Left lung (tissue), 10 donors: ENCODE results near the gene KDM7A. TPM values are rescaled to one million over a fixed set of nuclear protein-coding genes. Genes with fewer than 3 reads are reported as not detected.

Experiments used
- ATAC-seq: fragments of 200-7000 bp; cut with Tn5 transposase; one replicate; pipeline ENCODE4 v1.9.1; 2020; ENCODE audit warnings: moderate library complexity
- DNase-seq, 4 donors: peaks; one replicate each; pipeline ENCODE4 v3.0.0-alpha.2; 2013 to 2020
- H3K27ac ChIP-seq, 2 donors: fragments of 200-600 bp; sonication (generic) in 1 of 2; one replicate each; pipeline versions ENCODE4 v1.5.0 to v1.8.0; 2020 to 2021
- H3K27me3 ChIP-seq, 2 donors: fragments of 200-600 bp; sonication (generic) in 1 of 2; one replicate each; pipeline versions ENCODE4 v1.5.0 to v1.8.0; 2020 to 2021
- H3K36me3 ChIP-seq, 2 donors: fragments of 200-600 bp; sonication (generic) in 1 of 2; one replicate each; pipeline versions ENCODE4 v1.5.0 to v1.8.0; 2020 to 2021
- H3K4me1 ChIP-seq, 2 donors: fragments of 200-600 bp; one replicate each; pipeline ENCODE4 v1.8.0; 2021
- H3K4me3 ChIP-seq, 2 donors: fragments of 200-600 bp; sonication (generic) in 1 of 2; one replicate each; pipeline versions ENCODE4 v1.5.0 to v1.8.0; 2020 to 2021; ENCODE audit warnings: mild to moderate bottlenecking in 1 of 2
- H3K9me3 ChIP-seq, 2 donors: fragments of 200-600 bp; sonication (generic) in 1 of 2; one replicate each; pipeline versions ENCODE4 v1.5.0 to v1.8.0; 2020 to 2021
- intact Hi-C, 2 donors: fragments of 100-400 bp; cut with DNase I; formaldehyde crosslinking; loops; one replicate each; pipeline versions ENCODE4 v1.11.2 to v1.14.2; 2022
- polyA plus RNA-seq, 6 donors: library from polyadenylated mRNA; unstranded; fragments of 120-200 nt; gene quantifications; one replicate each; pipeline ENCODE4 v1.2.1, GENCODE V29; 2013; ENCODE audit not compliant: insufficient read length in 6 of 6
- total RNA-seq, 2 donors: library from RNA; stranded (reverse); fragmentation: NEBNext Ultra II Directional; extraction: Animal tissue kit (Norgen Biotek cat#: 25700); gene quantifications; one replicate each; pipeline ENCODE4 v1.2.1, GENCODE V29; 2021
- TF ChIP-seq, protein P1 (sequence below), 2 donors: fragments of 200-600 bp; sonication (generic) in 1 of 2; IDR thresholded peaks; one replicate each; pipeline versions ENCODE4 v1.5.0 to v1.8.0; 2021; ENCODE audit warnings: antibody characterized with exemption in 2 of 2
- donor health status: DM: no; HTN: yes; CAD: no.
- donor health status: DM: no; HTN: no; CAD: no.

Gene KDM7A
- total and polyA plus RNA-seq, 8 donors = 13.2 to 20.1 (median 15.5) TPM

- Histone ChIP-seq H3K4me3 (no peak overlapping the region), H3K4me1 (no peaks in the 10 kb centered on the region), H3K9me3 (no peaks in the 10 kb centered on the region), H3K27me3 (no peaks in the 10 kb centered on the region), H3K27ac (no peak overlapping the region), H3K36me3 (no peaks in the 10 kb centered on the region)
- intact Hi-C loops = no loop called here
- ATAC-seq (peak; percentile 86), DNase-seq (peak in 1 of 4 donors; percentile 33)
- TF ChIP-seq, protein P1, sequence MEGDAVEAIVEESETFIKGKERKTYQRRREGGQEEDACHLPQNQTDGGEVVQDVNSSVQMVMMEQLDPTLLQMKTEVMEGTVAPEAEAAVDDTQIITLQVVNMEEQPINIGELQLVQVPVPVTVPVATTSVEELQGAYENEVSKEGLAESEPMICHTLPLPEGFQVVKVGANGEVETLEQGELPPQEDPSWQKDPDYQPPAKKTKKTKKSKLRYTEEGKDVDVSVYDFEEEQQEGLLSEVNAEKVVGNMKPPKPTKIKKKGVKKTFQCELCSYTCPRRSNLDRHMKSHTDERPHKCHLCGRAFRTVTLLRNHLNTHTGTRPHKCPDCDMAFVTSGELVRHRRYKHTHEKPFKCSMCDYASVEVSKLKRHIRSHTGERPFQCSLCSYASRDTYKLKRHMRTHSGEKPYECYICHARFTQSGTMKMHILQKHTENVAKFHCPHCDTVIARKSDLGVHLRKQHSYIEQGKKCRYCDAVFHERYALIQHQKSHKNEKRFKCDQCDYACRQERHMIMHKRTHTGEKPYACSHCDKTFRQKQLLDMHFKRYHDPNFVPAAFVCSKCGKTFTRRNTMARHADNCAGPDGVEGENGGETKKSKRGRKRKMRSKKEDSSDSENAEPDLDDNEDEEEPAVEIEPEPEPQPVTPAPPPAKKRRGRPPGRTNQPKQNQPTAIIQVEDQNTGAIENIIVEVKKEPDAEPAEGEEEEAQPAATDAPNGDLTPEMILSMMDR (IDR thresholded peaks at IDR 0.05) = no peak
Observed at GRCh38 chr7:140200061-140200989, 23.5 kb upstream of the KDM7A start.

DNA sequence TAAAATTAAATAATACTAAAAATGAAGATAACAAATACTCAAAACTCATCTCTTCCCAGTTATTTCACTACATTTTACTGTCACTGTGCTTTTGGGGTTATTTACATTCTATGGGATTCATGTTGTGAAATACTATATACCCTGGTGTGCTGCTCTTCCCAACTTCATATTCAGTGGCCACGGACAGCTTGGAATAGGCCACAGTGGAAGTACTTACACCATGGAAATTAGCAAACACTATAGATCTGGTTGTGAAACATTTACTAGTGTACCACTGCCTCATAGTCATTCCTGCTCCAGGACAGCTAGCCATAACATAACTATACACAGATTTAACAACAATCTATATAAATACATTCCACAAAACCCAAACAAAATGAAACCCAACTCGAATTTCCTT lies 21.2 kb upstream of the KDM7A start:
- TF ChIP-seq, protein P1 (IDR thresholded peaks at IDR 0.05) = no peak
- ATAC-seq = no peak
- no peak for DNase-seq
- H3K27me3 ChIP-seq = no peaks in the 10 kb centered on the region
- intact Hi-C loops = no loop called here
- H3K4me3 ChIP-seq = no peak overlapping the region
- no peaks in the 10 kb centered on the region for H3K36me3 ChIP-seq
- H3K9me3 ChIP-seq = no peaks in the 10 kb centered on the region
- no peaks in the 10 kb centered on the region for H3K4me1 ChIP-seq
- no peak overlapping the region for H3K27ac ChIP-seq

GRCh38 chr7:140197218-140197890 lies 20.6 kb upstream of the KDM7A start:
- DNase-seq = no peak
- Histone ChIP-seq H3K4me3 (no peak overlapping the region), H3K27me3 (no peaks in the 10 kb centered on the region), H3K9me3 (no peaks in the 10 kb centered on the region), H3K4me1 (no peaks in the 10 kb centered on the region), H3K36me3 (no peaks in the 10 kb centered on the region), H3K27ac (no peak overlapping the region)
- ATAC-seq = no peak
- intact Hi-C loops = no loop called here
- TF ChIP-seq, protein P1 (IDR thresholded peaks at IDR 0.05) = no peak

DNA sequence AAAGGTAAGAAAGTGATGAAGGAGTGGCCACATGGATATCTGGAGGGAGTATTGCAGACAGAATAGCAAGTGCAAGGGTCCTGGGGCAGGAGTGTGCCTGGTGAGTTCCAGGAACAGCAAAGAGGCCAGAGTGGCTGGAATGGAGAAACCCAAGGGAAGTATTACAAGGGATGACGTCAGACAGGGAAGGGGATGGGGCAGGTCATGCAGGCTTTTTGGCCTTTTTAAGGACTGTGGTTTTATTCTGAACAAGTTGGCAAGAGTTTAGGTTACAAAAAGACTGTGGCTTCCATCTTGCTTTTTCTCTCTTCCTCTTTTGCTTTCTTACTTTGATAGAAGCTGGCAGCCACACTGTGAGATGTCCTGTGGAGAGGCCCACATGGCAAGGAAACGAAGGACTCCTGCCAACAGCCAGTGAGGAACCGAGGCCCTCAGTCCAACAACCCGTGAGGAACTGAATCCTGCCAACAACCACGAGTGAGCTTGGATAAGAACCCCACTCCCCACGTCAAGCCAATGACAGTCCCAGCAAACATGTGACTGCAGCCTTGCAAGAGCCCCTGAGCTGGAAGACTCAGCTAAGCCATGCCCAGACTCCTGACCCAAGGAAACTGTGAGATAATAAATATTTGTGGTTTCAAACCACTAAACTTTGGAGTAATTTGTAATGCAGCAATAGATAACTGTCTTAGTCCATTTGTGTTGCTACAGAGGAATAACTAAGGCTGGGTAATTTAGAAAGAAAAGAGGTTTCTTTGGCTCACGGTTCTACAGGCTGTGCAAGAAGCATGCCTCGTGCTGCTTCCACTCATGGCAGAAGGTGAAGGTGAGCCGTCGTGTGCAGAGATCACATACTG lies 19.8 kb upstream of the KDM7A start:
- Histone ChIP-seq H3K4me3 (no peak overlapping the region), H3K27me3 (no peaks in the 10 kb centered on the region), H3K27ac (no peak overlapping the region), H3K36me3 (no peaks in the 10 kb centered on the region), H3K9me3 (no peaks in the 10 kb centered on the region), H3K4me1 (no peaks in the 10 kb centered on the region)
- intact Hi-C loops = no loop called here
- TF ChIP-seq, protein P1 (IDR thresholded peaks at IDR 0.05) = no peak
- DNase-seq (peak in 1 of 4 donors; percentile 66), ATAC-seq (peak; percentile 57)
